A549 (cell line): ENCODE data around the gene FBLN1. TPM values are rescaled to one million over a fixed set of nuclear protein-coding genes. Genes with fewer than 3 reads are reported as not detected.

Source experiments
- ATAC-seq, 2 experiments: fragments of 200-7000 bp in 1 of 2; fragments of >200 bp in 1 of 2; cut with Nextera tagmentation in 1 of 2; cut with Tn5 transposase in 1 of 2; 3 replicates each; pipeline versions ENCODE4 v1.8.0 to v1.9.1; 2018 to 2020; ENCODE audit warnings: mild to moderate bottlenecking in 1 of 2, moderate library complexity in 1 of 2
- CTCF ChIA-PET: fragments of 300-600 bp; sonication (Branson Sonifier 250); formaldehyde crosslinking; extraction: SDS; loops from one replicate; lab custom pipeline; 2021; ENCODE audit warnings: antibody characterized with exemption, inconsistent platforms; lab: Yijun Ruan, JAX
- POLR2A ChIA-PET: fragments of 350-600 bp; formaldehyde crosslinking; extraction: SDS; loops from one replicate; lab custom pipeline; 2021; ENCODE audit warnings: antibody characterized with exemption, inconsistent platforms; lab: Yijun Ruan, JAX
- DNase-seq, 2 experiments: peaks; one replicate each; pipeline versions ENCODE4 v3.0.0 to v3.0.0-alpha.2; 2011 to 2016; ENCODE audit warnings: low read depth in 1 of 2, low spot score in 1 of 2
- FAIRE-seq: peaks from 2 replicates; lab custom pipeline; 2011; peaks lifted over from hg19 to GRCh38; lab: Jason Lieb, UNC
- H3K27ac ChIP-seq, 2 experiments: fragments of >200 bp; sonication (Bioruptor Twin); formaldehyde crosslinking; 3 replicates each; pipeline ENCODE4 v1.5.1; 2016 to 2017
- H3K4me1 ChIP-seq: fragments of >200 bp; sonication (Bioruptor Twin); formaldehyde crosslinking; 3 replicates; pipeline ENCODE4 v1.6.1; 2016
- H3K4me2 ChIP-seq: fragments of >200 bp; sonication (Bioruptor Twin); formaldehyde crosslinking; 3 replicates; pipeline ENCODE4 v1.6.1; 2016
- H3K4me3 ChIP-seq: fragments of >200 bp; sonication (Bioruptor Twin); formaldehyde crosslinking; 3 replicates; pipeline ENCODE4 v1.5.1; 2016
- H3K9me3 ChIP-seq: fragments of >200 bp; sonication (Bioruptor Twin); formaldehyde crosslinking; 3 replicates; pipeline ENCODE4 v1.6.1; 2016
- CBX8 ChIP-seq: fragments of 200-600 bp; sonication (generic); IDR thresholded peaks from 2 replicates; pipeline ENCODE4 v1.6.1; 2016
- CEBPB ChIP-seq, 2 experiments: fragments of >200 bp in 1 of 2; sonication (Bioruptor Twin) in 1 of 2; formaldehyde crosslinking in 1 of 2; IDR thresholded peaks; 2 replicates each; pipeline ENCODE4 v1.6.1; 2012 to 2016
- CHD4 ChIP-seq: fragments of 200-600 bp; sonication (generic); IDR thresholded peaks from 2 replicates; pipeline ENCODE4 v1.6.1; 2016; ENCODE audit warnings: antibody characterized with exemption, mild to moderate bottlenecking, borderline replicate concordance
- CTCF ChIP-seq: fragments of >200 bp; sonication (Bioruptor Twin); formaldehyde crosslinking; IDR thresholded peaks from 3 replicates; pipeline ENCODE4 v1.5.1; 2016
- ELK1 ChIP-seq: fragments of 150-350 bp; IDR thresholded peaks from 2 replicates; pipeline ENCODE4 v1.6.1; 2014; ENCODE audit warnings: low read depth, mild to moderate bottlenecking, low read length
- EP300 ChIP-seq, 2 experiments: fragments of >200 bp; sonication (Bioruptor Twin); formaldehyde crosslinking; IDR thresholded peaks; 2 replicates in 1 of 2; 3 replicates in 1 of 2; pipeline ENCODE4 v1.6.1; 2016 to 2017
- ESRRA ChIP-seq: fragments of 150-350 bp; IDR thresholded peaks from 2 replicates; pipeline ENCODE4 v1.6.1; 2014; ENCODE audit warnings: mild to moderate bottlenecking, low read length, borderline replicate concordance
- FOSB ChIP-seq: fragments of 250-450 bp; sonication (Bioruptor Pico); IDR thresholded peaks from 2 replicates; pipeline ENCODE4 v1.5.0; 2020; ENCODE audit warnings: mild to moderate bottlenecking, moderate library complexity
- FOSL2 ChIP-seq, 2 experiments: fragments of 450-650 bp in 1 of 2; fragments of >200 bp in 1 of 2; sonication (Bioruptor Twin) in 1 of 2; formaldehyde crosslinking; IDR thresholded peaks; 2 replicates each; pipeline versions ENCODE4 v1.5.0 to v1.6.1; 2016 to 2020; ENCODE audit warnings: mild to moderate bottlenecking in 1 of 2, moderate library complexity in 1 of 2
- FOXS1 ChIP-seq: fragments of 250-450 bp; sonication (Bioruptor Pico); IDR thresholded peaks from 2 replicates; pipeline ENCODE4 v1.5.0; 2020; ENCODE audit warnings: mild to moderate bottlenecking, moderate library complexity
- GATA3 ChIP-seq: IDR thresholded peaks from 2 replicates; pipeline ENCODE4 v1.6.1; 2012; ENCODE audit warnings: borderline replicate concordance
- HEYL ChIP-seq: fragments of 250-450 bp; sonication (Bioruptor Pico); IDR thresholded peaks from 2 replicates; pipeline ENCODE4 v1.8.0; 2021; ENCODE audit warnings: mild to moderate bottlenecking, moderate library complexity
- HOXB13 ChIP-seq: fragments of 250-450 bp; sonication (Bioruptor Pico); IDR thresholded peaks from 2 replicates; pipeline ENCODE4 v1.5.0; 2020; ENCODE audit warnings: low read depth, mild to moderate bottlenecking, moderate library complexity
- JUN ChIP-seq, 2 experiments: fragments of >200 bp; sonication (Bioruptor Twin); formaldehyde crosslinking; IDR thresholded peaks; 2 replicates in 1 of 2; 3 replicates in 1 of 2; pipeline ENCODE4 v1.6.1; 2016 to 2017
- KDM5A ChIP-seq: fragments of 200-600 bp; sonication (generic); IDR thresholded peaks from 2 replicates; pipeline ENCODE4 v1.6.1; 2016; ENCODE audit warnings: antibody characterized with exemption, mild to moderate bottlenecking
- PBX3 ChIP-seq: IDR thresholded peaks from 2 replicates; pipeline ENCODE4 v1.6.1; 2012
- PHF8 ChIP-seq: fragments of 200-600 bp; sonication (generic); IDR thresholded peaks from 2 replicates; pipeline ENCODE4 v1.6.1; 2016; ENCODE audit warnings: low read depth, mild to moderate bottlenecking, antibody characterized with exemption, moderate library complexity, borderline replicate concordance
- POLR2AphosphoS2 ChIP-seq: conservative IDR thresholded peaks from 2 replicates; pipeline ENCODE4 v1.6.1; 2012; ENCODE audit warnings: low read length, improper control_type of control experiment, inconsistent platforms
- REST ChIP-seq: fragments of 200-600 bp; sonication (generic); IDR thresholded peaks from 2 replicates; pipeline ENCODE4 v1.6.1; 2016; ENCODE audit warnings: antibody characterized with exemption, mild to moderate bottlenecking, moderate library complexity
- RNF2 ChIP-seq: fragments of 200-600 bp; sonication (generic); IDR thresholded peaks from 2 replicates; pipeline ENCODE4 v1.6.1; 2016; ENCODE audit warnings: low read depth, mild to moderate bottlenecking, antibody characterized with exemption, moderate library complexity, borderline replicate concordance
- ZFP36 ChIP-seq: fragments of 450-650 bp; IDR thresholded peaks from 2 replicates; pipeline ENCODE4 v1.6.1; 2014; ENCODE audit warnings: borderline replicate concordance; ENCODE audit not compliant: partially characterized antibody
- WGBS: methylation state at CpG from one replicate; pipeline ENCODE4 v1.1.6; 2017; ENCODE audit errors: missing lambda C conversion rate; 5-methylcytosine and 5-hydroxymethylcytosine counted together
- polyA plus RNA-seq, 4 experiments: library from polyadenylated mRNA; depleted of rRNA in 3 of 4; stranded (reverse); fragments of >200 nt; fragmentation: RNase III in 1 of 4; extraction: RNeasy Plus Mini Kit Qiagen cat#74134 plus additional on column Dnase treatment in 1 of 4; gene quantifications; 2 replicates in 3 of 4; 3 replicates in 1 of 4; pipeline ENCODE4 v1.2.3, GENCODE V29; 2011 to 2017
- TF ChIP-seq, protein P1 (sequence below): fragments of 250-450 bp; sonication (Bioruptor Pico); IDR thresholded peaks from 2 replicates; pipeline ENCODE4 v1.5.0; 2021; ENCODE audit warnings: mild to moderate bottlenecking, moderate library complexity, borderline replicate concordance

FBLN1 gene
- polyA plus RNA-seq, 2 of the 4 experiments (the other 2 are of a cell fraction) = 18.2 to 32.7 TPM

DNA sequence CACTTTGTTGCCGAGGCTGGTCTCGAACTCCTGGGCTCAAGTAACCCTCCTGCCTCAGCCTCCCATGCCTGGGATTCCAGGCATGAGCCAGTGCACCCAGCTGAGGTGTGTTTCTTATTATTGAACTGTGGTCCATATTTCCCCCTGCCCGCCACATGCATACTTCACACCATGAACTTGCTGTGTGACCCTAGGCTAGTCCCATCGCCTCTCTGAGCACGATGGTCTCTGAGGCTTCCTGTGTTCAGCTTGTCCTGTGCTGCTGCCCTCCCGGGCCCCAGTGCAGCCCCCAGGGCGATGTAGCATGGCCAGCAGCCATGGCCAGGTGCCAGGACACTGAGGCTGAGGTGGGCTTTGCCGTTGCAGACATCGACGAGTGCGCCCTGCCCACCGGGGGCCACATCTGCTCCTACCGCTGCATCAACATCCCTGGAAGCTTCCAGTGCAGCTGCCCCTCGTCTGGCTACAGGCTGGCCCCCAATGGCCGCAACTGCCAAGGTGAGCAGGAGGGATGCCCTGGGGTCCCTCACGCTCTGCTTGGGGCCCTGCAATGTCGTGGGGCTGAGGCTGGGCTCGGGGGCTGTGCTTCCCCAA, 45.7 kb downstream of the FBLN1 start:
- peaks cover 34% of the 10 kb centered on the region for H3K4me1 ChIP-seq
- ChIA-PET POLR2A (no interaction called here), CTCF (interaction anchor here (0.8 to 2.5 kb wide), 8 partner anchors 9 to 375 kb away, joined by 3 to 9 read pairs (median 3); no protein-coding TSS in a partner anchor)
- H3K4me2 ChIP-seq = peak overlapping the region; percentile 70
- peak overlapping the region; percentile 93 to 96 for H3K27ac ChIP-seq
- TF ChIP-seq GATA3 = no peak
- no peak for TF ChIP-seq FOSL2 (IDR thresholded peaks at IDR 0.05)
- no peak for TF ChIP-seq FOSL2 (CRISPR knock-in tag; IDR thresholded peaks at IDR 0.05)
- TF ChIP-seq JUN (IDR thresholded peaks at IDR 0.05) = no peak
- no peak for TF ChIP-seq POLR2AphosphoS2
- TF ChIP-seq CTCF = no peak
- no peak for TF ChIP-seq ZFP36
- TF ChIP-seq REST = no peak
- no peak for TF ChIP-seq FOXS1 (CRISPR knock-in tag)
- TF ChIP-seq CBX8 = no peak
- H3K4me3 ChIP-seq = no peak overlapping the region
- H3K9me3 ChIP-seq = peaks cover 4% of the 10 kb centered on the region; the same call in 1 of the 3 replicates
- WGBS = 100% methylated on average over 7 of the region's 18 CpGs
- FAIRE-seq (no peak), ATAC-seq (no peak), DNase-seq (no peak)

- Histone ChIP-seq H3K4me3 (no peak overlapping the region), H3K27ac (peak overlapping the region; percentile 93 to 96), H3K4me2 (peak overlapping the region; percentile 70), H3K9me3 (peaks cover 4% of the 10 kb centered on the region; the same call in 1 of the 3 replicates), H3K4me1 (peaks cover 41% of the 10 kb centered on the region)
- FAIRE-seq (no peak), ATAC-seq (peak; percentile 88 to 91), DNase-seq (peak; percentile 88 to 90)
- ChIA-PET CTCF (interaction anchor here (0.8 to 2.5 kb wide), 11 partner anchors 9 to 375 kb away, joined by 3 to 9 read pairs (median 3); no protein-coding TSS in a partner anchor), POLR2A (interaction anchor here (0.9 kb wide), 1 partner anchor 56 kb away, joined by 5 read pairs; no protein-coding TSS in a partner anchor)
- 10% methylated on average over 6 of the region's 17 CpGs for WGBS
- no peak for TF ChIP-seq CEBPB (IDR thresholded peaks at IDR 0.05)
- TF ChIP-seq KDM5A = no peak
- no peak for TF ChIP-seq HEYL (CRISPR knock-in tag)
- TF ChIP-seq CHD4 = no peak
- TF ChIP-seq PBX3 = 0 out of 2 replicates have a peak, but pooled peaks have one; percentile 47
- no peak for TF ChIP-seq PHF8
- no peak for TF ChIP-seq FOSB (CRISPR knock-in tag)
- TF ChIP-seq, protein P1, sequence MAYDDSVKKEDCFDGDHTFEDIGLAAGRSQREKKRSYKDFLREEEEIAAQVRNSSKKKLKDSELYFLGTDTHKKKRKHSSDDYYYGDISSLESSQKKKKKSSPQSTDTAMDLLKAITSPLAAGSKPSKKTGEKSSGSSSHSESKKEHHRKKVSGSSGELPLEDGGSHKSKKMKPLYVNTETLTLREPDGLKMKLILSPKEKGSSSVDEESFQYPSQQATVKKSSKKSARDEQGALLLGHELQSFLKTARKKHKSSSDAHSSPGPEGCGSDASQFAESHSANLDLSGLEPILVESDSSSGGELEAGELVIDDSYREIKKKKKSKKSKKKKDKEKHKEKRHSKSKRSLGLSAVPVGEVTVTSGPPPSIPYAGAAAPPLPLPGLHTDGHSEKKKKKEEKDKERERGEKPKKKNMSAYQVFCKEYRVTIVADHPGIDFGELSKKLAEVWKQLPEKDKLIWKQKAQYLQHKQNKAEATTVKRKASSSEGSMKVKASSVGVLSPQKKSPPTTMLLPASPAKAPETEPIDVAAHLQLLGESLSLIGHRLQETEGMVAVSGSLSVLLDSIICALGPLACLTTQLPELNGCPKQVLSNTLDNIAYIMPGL (CRISPR knock-in tag) = no peak
- 0 out of 5 replicates have a peak, but pooled peaks of 1 of the 2 experiments have one; percentile 14 for TF ChIP-seq EP300 (IDR thresholded peaks at IDR 0.05)
- TF ChIP-seq RNF2 = no peak
- no peak for TF ChIP-seq HOXB13
- TF ChIP-seq ESRRA = no peak
- TF ChIP-seq ELK1 = no peak
- TF ChIP-seq FOSL2 (IDR thresholded peaks at IDR 0.05) = 0 out of 2 replicates have a peak, but pooled peaks have one; percentile 19
- TF ChIP-seq FOSL2 (CRISPR knock-in tag; IDR thresholded peaks at IDR 0.05) = peak; percentile 87
These were observed 46.5 kb downstream of the FBLN1 start for GRCh38 chr22:45548991-45549761.
